ENCODE results near the gene DPP9. TPM values are rescaled to one million over a fixed set of nuclear protein-coding genes. Genes with fewer than 3 reads are reported as not detected.

Gene DPP9
- total and polyA plus RNA-seq, 2 of the 13 experiments (the other 11 are each of a cell fraction or from before 2014, with no cell fraction given): 8.4 to 25.8 TPM

DNA sequence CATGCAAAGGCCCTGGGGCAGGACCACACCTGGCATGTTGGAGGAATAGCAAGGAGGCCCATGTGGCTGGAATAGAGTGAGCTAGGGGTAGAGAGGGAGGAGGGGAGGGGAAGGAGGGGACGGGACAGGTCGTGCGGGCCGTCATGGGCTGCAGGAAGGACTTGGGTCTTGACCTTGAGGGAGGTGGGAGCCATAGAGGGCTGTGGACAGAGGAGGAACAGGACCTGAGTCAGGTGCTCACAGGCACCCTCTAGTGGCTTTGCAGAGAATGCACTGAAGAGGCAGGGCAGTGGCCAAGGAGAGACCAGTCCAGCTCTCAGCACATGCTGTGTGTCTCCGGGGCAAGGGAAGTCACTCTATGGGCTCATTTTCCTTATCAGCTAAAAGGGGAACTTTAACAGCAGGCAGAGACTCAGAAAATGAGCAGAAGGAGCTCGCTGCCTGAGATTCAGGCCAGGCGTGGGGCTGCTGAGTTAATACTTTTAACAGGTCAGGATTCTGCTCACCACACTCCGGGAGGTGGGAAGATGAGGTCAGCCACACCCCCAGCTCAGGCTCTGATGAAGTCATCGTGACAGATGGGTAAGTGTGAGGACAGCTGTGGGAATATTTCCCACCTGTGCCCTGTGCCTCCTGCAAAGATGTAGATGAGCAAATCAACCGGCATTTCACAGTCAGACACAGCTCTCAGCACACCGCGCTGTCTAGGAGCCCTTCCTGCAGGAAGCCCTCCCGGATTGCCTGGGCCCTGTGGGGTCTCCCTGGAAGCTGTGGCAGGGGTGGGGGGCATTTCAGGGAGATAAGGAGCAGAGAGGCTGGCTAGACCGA, 90.3 kb downstream of the DPP9 start (continued):
- TF ChIP-seq ZSCAN25 (CRISPR knock-in tag; IDR thresholded peaks at IDR 0.05): peak; percentile 83
- no peak; the same call in 1 of the 2 replicates for TF ChIP-seq ARID4A (CRISPR knock-in tag; IDR thresholded peaks at IDR 0.05; ENCODE audit: borderline replicate concordance)
- no peak for TF ChIP-seq PTBP1 (IDR thresholded peaks at IDR 0.05; ENCODE audit: low read depth, low read length, poor library complexity, severe bottlenecking)
- TF ChIP-seq HOXA7 (CRISPR knock-in tag; IDR thresholded peaks at IDR 0.05): no peak
- no peak for TF ChIP-seq ZNF652 (CRISPR knock-in tag; IDR thresholded peaks at IDR 0.05; ENCODE audit: borderline replicate concordance, low read depth)
- TF ChIP-seq ZNF431 (CRISPR knock-in tag; IDR thresholded peaks at IDR 0.05; ENCODE audit: borderline replicate concordance, low read depth): no peak
- no peak for TF ChIP-seq MBD4 (IDR thresholded peaks at IDR 0.05; ENCODE audit: borderline replicate concordance, low read length)
- no peak for TF ChIP-seq NFYC (CRISPR knock-in tag; IDR thresholded peaks at IDR 0.05)
- no peak for TF ChIP-seq ZNF296 (CRISPR knock-in tag; conservative IDR thresholded peaks at IDR 0.05)
- TF ChIP-seq ZNF749 (CRISPR knock-in tag; IDR thresholded peaks at IDR 0.05; ENCODE audit: borderline replicate concordance): no peak
- TF ChIP-seq, protein P1, sequence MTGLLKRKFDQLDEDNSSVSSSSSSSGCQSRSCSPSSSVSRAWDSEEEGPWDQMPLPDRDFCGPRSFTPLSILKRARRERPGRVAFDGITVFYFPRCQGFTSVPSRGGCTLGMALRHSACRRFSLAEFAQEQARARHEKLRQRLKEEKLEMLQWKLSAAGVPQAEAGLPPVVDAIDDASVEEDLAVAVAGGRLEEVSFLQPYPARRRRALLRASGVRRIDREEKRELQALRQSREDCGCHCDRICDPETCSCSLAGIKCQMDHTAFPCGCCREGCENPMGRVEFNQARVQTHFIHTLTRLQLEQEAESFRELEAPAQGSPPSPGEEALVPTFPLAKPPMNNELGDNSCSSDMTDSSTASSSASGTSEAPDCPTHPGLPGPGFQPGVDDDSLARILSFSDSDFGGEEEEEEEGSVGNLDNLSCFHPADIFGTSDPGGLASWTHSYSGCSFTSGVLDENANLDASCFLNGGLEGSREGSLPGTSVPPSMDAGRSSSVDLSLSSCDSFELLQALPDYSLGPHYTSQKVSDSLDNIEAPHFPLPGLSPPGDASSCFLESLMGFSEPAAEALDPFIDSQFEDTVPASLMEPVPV (CRISPR knock-in tag; IDR thresholded peaks at IDR 0.05): no peak
- no peak for TF ChIP-seq PRDM4 (CRISPR knock-in tag; IDR thresholded peaks at IDR 0.05; ENCODE audit: borderline replicate concordance)
- TF ChIP-seq MXI1 (IDR thresholded peaks at IDR 0.05; ENCODE audit: borderline replicate concordance, low read depth, low read length): no peak; the same call in 2 of the 3 replicates
- no peak for TF ChIP-seq HNF4A (CRISPR knock-in tag; IDR thresholded peaks at IDR 0.05)
- no peak for TF ChIP-seq ELF1 (CRISPR knock-in tag; IDR thresholded peaks at IDR 0.05)
- TF ChIP-seq IRX3 (CRISPR knock-in tag; IDR thresholded peaks at IDR 0.05; ENCODE audit: borderline replicate concordance, low read depth): no peak
- TF ChIP-seq, protein P2, sequence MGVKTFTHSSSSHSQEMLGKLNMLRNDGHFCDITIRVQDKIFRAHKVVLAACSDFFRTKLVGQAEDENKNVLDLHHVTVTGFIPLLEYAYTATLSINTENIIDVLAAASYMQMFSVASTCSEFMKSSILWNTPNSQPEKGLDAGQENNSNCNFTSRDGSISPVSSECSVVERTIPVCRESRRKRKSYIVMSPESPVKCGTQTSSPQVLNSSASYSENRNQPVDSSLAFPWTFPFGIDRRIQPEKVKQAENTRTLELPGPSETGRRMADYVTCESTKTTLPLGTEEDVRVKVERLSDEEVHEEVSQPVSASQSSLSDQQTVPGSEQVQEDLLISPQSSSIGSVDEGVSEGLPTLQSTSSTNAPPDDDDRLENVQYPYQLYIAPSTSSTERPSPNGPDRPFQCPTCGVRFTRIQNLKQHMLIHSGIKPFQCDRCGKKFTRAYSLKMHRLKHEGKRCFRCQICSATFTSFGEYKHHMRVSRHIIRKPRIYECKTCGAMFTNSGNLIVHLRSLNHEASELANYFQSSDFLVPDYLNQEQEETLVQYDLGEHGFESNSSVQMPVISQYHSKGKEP (CRISPR knock-in tag; IDR thresholded peaks at IDR 0.05): no peak
